NB4 (cell line): ENCODE measurements around the gene TAF12.

Experiments used
- DNase-seq: peaks from one replicate; pipeline ENCODE4 v3.0.0; 2010; ENCODE audit warnings: low read depth
- H3K4me3 ChIP-seq: one replicate; pipeline ENCODE4 v1.5.1; 2011; ENCODE audit warnings: mild to moderate bottlenecking, low read depth, low read length, moderate library complexity
- MYC ChIP-seq: IDR thresholded peaks from 2 replicates; pipeline ENCODE4 v1.6.1; 2011; ENCODE audit warnings: low read depth, low read length
- POLR2A ChIP-seq: IDR thresholded peaks from 2 replicates; pipeline ENCODE4 v1.6.1; 2011; ENCODE audit warnings: mild to moderate bottlenecking; ENCODE audit not compliant: insufficient read length; ENCODE audit errors: extremely low read depth
- TF ChIP-seq, protein P1 (sequence below): IDR thresholded peaks from 2 replicates; pipeline ENCODE4 v1.6.1; 2011; ENCODE audit warnings: low read depth, low read length
- TF ChIP-seq, protein P2 (sequence below): IDR thresholded peaks from one replicate; pipeline ENCODE4 v1.5.1; 2012; ENCODE audit warnings: low read depth, low read length

The TAF12 gene

DNA sequence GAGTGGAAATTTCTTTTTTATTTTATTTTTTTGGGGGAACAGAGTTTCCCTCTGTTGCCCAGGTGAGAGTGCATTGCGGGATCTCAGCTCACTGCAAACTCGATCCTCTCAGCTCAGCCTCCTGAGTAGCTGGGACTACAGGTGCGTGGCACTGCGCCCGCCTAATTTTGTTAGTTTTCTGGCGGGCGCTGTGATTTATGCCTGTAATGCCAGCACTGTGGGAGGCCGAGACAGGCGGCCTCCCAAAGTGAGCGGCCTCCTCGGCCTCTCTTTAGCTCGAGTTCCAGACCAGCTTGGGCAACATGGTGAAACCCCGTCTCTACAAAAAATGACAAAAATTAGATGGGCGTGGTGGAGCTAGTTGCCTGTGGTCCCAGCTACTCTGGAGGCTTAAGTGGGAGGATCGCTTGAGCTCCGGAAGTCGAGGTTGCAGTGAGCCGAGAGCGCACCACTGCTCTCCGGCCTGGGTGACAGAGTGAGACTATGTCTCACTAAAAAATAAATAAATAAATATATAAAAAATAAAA is 28.4 kb upstream of the TAF12 start:
- no peak overlapping the region for H3K4me3 ChIP-seq
- TF ChIP-seq, protein P1, sequence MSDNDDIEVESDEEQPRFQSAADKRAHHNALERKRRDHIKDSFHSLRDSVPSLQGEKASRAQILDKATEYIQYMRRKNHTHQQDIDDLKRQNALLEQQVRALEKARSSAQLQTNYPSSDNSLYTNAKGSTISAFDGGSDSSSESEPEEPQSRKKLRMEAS = no peak
- TF ChIP-seq, protein P2, sequence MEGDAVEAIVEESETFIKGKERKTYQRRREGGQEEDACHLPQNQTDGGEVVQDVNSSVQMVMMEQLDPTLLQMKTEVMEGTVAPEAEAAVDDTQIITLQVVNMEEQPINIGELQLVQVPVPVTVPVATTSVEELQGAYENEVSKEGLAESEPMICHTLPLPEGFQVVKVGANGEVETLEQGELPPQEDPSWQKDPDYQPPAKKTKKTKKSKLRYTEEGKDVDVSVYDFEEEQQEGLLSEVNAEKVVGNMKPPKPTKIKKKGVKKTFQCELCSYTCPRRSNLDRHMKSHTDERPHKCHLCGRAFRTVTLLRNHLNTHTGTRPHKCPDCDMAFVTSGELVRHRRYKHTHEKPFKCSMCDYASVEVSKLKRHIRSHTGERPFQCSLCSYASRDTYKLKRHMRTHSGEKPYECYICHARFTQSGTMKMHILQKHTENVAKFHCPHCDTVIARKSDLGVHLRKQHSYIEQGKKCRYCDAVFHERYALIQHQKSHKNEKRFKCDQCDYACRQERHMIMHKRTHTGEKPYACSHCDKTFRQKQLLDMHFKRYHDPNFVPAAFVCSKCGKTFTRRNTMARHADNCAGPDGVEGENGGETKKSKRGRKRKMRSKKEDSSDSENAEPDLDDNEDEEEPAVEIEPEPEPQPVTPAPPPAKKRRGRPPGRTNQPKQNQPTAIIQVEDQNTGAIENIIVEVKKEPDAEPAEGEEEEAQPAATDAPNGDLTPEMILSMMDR = no peak
- TF ChIP-seq POLR2A = no peak
- no peak for DNase-seq

DNA sequence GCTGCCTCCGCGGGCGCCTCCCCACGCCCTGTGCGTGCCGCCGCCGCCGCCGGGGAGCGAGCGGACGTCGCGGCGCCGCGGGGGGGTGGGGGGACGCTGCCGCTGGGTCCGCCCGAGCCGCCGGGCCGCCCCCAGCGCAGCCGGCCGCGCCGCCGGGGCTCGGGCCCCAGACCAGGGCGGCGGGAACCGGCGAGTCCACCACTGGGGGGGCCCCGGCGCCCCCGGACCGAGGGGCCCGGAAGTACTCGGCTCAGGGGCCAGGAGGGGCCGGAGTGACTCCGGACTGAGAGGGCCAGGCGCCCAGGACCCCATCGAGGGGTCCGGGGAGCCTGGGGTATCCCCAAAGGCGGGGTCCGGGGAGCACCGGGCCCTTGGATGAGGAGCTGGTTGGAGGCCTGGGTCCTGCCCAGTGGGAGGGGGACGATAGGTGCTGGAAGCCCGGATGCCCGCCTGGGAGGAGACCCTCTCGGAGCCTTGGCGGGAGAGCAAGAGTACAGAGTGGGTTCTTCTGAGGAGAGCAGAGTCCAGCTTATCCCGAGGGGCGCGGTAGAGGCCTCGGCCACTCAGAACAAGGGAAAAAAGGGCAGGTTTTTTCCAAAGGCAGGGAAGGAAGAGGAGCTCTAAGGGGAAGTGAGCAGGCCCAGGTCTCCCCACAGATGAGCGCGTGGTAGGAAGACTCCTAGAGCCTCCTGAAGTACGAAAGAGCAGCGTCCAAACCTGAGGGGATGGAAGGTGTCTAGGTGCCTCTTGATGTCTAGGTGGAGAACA is 26.3 kb upstream of the TAF12 start:
- peak overlapping the region; percentile 71 for H3K4me3 ChIP-seq
- DNase-seq = peak; percentile 57
- TF ChIP-seq POLR2A = peak; percentile 45
- TF ChIP-seq, protein P1 = no peak
- TF ChIP-seq, protein P2 = no peak
- TF ChIP-seq MYC = peak; percentile 3; the same call in 1 of the 2 replicates

DNA sequence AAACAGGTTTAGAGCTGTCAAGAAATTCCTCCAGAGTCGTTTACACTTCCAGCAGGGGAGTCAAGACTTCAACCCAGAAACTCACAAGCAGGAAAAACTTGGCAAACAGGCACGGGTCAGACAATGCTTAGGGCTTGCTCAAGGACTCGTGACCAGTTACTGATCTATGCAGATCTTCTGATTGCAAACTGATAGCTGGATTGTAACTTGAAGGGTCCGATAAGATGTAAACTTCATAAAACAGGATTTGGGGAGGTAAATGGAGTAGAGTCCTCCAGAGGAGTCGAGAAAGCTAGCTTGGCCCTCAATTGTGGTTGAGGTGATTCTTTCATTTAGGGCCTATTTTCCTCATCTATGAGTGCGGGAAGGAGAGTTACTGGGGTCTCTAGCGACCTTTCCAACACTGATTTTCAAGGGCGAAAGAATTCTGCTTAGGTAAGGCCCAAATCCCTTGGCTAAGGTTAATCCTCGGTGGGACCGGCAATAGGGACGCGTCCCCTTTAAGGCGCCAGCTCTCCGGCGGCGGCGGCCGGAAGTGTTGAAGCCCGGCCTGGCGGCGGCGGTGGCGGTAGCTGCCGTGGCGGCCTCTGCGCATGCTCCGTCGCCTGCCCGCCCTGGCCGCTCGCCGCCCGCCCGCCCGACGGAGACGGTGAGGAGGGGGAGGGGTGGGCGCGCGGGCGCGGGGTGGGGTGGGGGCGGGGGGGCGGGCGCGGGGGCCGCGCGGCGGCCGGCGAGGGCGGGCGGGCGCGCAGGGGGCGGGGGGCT is 25.5 kb upstream of the TAF12 start, which contains the start of gene GMEB1:
TSS of gene GMEB1 (plus strand) at position 594 of the 765 bp plus-strand sequence. CDS start 14,829 bp downstream, outside the sequence.
- peak; percentile 89 for DNase-seq
- TF ChIP-seq, protein P1 = 0 out of 2 replicates have a peak, but pooled peaks have one; percentile 18
- TF ChIP-seq MYC = peak; percentile 37; the same call in 1 of the 2 replicates
- TF ChIP-seq POLR2A = peak; percentile 32
- TF ChIP-seq, protein P2 = no peak
- peak within 1 kb of the TSS; percentile 76 for H3K4me3 ChIP-seq

DNA sequence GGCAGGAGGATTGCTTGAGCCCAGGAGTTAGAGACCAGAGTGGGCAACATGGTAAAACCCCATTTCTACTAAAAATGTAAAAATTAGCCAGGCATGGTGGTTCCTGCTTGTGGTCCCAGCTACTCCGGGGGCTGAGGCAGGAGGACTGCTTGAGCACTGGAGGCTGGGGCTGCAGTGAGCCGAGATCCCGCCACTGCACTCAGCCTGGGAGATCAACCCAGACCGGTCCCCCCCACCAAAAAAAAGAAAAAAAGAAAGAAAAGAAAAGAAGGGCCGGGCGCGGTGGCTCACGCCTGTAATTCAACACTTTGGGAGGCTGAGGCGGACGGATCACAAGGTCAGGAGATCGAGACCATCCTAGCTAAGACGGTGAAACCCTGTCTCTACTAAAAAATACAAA is 23.9 kb upstream of the TAF12 start:
- TF ChIP-seq MYC = no peak
- TF ChIP-seq, protein P1 = no peak
- TF ChIP-seq, protein P2 = no peak
- TF ChIP-seq POLR2A = no peak
- no peak for DNase-seq
- H3K4me3 ChIP-seq = no peak overlapping the region

DNA sequence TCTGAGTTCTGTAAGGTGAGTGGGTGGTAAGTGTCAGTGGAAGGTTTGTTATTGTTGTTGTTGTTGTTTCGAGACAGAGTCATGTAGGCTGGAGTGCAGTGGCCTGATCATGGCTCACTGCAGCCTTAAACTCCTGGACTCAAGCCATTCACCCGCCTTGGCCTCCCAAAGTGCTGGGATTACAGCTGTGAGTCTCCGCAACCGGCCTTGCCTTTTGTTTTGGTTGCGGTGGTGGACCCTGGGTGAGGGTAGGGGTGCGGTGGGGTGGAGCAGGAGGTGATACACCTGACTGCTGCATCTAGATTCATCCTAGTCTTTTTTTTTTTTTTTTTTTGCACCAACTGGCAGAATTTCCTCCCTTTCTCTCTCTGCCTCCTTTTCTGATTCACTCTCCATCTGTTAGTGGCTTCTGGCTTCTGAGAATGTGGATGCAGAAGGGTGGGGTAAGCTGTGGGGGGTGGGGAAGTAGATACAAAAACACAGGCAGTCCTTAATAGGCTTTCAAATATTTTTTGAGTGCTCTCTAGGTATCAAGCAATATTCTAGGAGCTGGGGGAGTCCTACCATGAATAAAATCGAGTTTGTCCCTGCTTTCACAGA is 21.1 kb upstream of the TAF12 start:
- DNase-seq = no peak
- no peak for TF ChIP-seq MYC
- TF ChIP-seq, protein P1 = no peak
- TF ChIP-seq, protein P2 = no peak
- no peak for TF ChIP-seq POLR2A
- no peak overlapping the region for H3K4me3 ChIP-seq
